ENCODE data around the gene SLC44A5. TPM values are rescaled to one million over a fixed set of nuclear protein-coding genes. Genes with fewer than 3 reads are reported as not detected.

The SLC44A5 gene
- polyA plus RNA-seq, 1 experiment: 0.19 TPM

GRCh38 chr1:75293270-75293669, 317.6 kb downstream of the SLC44A5 start:
- no peak overlapping the region for H3K27ac ChIP-seq (ENCODE audit: low read depth, low read length)
- ChIA-PET POLR2A (no interaction called here), CTCF (no interaction called here)
- no peaks in the 10 kb centered on the region for H3K27me3 ChIP-seq (ENCODE audit: control insufficient read depth, insufficient read depth, low read length)
- no peak for DNase-seq (ENCODE audit: low read depth, low spot score)
- no peak overlapping the region for H3K4me3 ChIP-seq (ENCODE audit: low read depth, low read length)
- TF ChIP-seq CTCF (IDR thresholded peaks at IDR 0.05; ENCODE audit: low read depth, low read length): no peak
- H3K9me3 ChIP-seq (ENCODE audit: control insufficient read depth, insufficient read depth, low read length): peaks cover 7% of the 10 kb centered on the region; the same call in 1 of the 2 replicates

- H3K4me3 ChIP-seq (ENCODE audit: low read depth, low read length): no peak overlapping the region
- H3K27me3 ChIP-seq (ENCODE audit: control insufficient read depth, insufficient read depth, low read length): no peaks in the 10 kb centered on the region
- POLR2A ChIA-PET: no interaction called here
- no peak for TF ChIP-seq CTCF (IDR thresholded peaks at IDR 0.05; ENCODE audit: low read depth, low read length)
- CTCF ChIA-PET: no interaction called here
- DNase-seq (ENCODE audit: low read depth, low spot score): no peak
- H3K27ac ChIP-seq (ENCODE audit: low read depth, low read length): no peak overlapping the region
- peaks cover 5% of the 10 kb centered on the region; the same call in 1 of the 2 replicates for H3K9me3 ChIP-seq (ENCODE audit: control insufficient read depth, insufficient read depth, low read length)
Observed at GRCh38 chr1:75292013-75292412, 318.9 kb downstream of the SLC44A5 start.

GRCh38 chr1:75276385-75276784, 334.5 kb downstream of the SLC44A5 start:
- POLR2A ChIA-PET: no interaction called here
- Histone ChIP-seq H3K27me3 (ENCODE audit: control insufficient read depth, insufficient read depth, low read length) (no peaks in the 10 kb centered on the region), H3K9me3 (ENCODE audit: control insufficient read depth, insufficient read depth, low read length) (peaks cover under 1% of the 10 kb centered on the region), H3K4me3 (ENCODE audit: low read depth, low read length) (no peak overlapping the region), H3K27ac (ENCODE audit: low read depth, low read length) (no peak overlapping the region)
- CTCF ChIA-PET: interaction anchor here (0.9 to 3.5 kb wide), 2 partner anchors 10 to 356 kb away, joined by 3 to 18 read pairs; no protein-coding TSS in a partner anchor
- no peak for DNase-seq (ENCODE audit: low read depth, low spot score)
- no peak for TF ChIP-seq CTCF (IDR thresholded peaks at IDR 0.05; ENCODE audit: low read depth, low read length)

GRCh38 chr1:75275631-75276030, 335.3 kb downstream of the SLC44A5 start:
- ChIA-PET POLR2A (no interaction called here), CTCF (interaction anchor here (0.9 to 3.5 kb wide), 2 partner anchors 10 to 356 kb away, joined by 3 to 18 read pairs; no protein-coding TSS in a partner anchor)
- Histone ChIP-seq H3K27ac (ENCODE audit: low read depth, low read length) (no peak overlapping the region), H3K4me3 (ENCODE audit: low read depth, low read length) (no peak overlapping the region), H3K9me3 (ENCODE audit: control insufficient read depth, insufficient read depth, low read length) (no peaks in the 10 kb centered on the region; the same call in 1 of the 2 replicates), H3K27me3 (ENCODE audit: control insufficient read depth, insufficient read depth, low read length) (no peaks in the 10 kb centered on the region)
- no peak for DNase-seq (ENCODE audit: low read depth, low spot score)
- no peak for TF ChIP-seq CTCF (IDR thresholded peaks at IDR 0.05; ENCODE audit: low read depth, low read length)

GRCh38 chr1:75274920-75275506, 335.9 kb downstream of the SLC44A5 start:
- H3K27ac ChIP-seq (ENCODE audit: low read depth, low read length): no peak overlapping the region
- H3K9me3 ChIP-seq (ENCODE audit: control insufficient read depth, insufficient read depth, low read length): no peaks in the 10 kb centered on the region; the same call in 1 of the 2 replicates
- no peak for DNase-seq (ENCODE audit: low read depth, low spot score)
- no peaks in the 10 kb centered on the region for H3K27me3 ChIP-seq (ENCODE audit: control insufficient read depth, insufficient read depth, low read length)
- ChIA-PET POLR2A (no interaction called here), CTCF (interaction anchor here (3.5 kb wide), 1 partner anchor 9 kb away, joined by 18 read pairs; no protein-coding TSS in a partner anchor)
- TF ChIP-seq CTCF (IDR thresholded peaks at IDR 0.05; ENCODE audit: low read depth, low read length): no peak
- no peak overlapping the region for H3K4me3 ChIP-seq (ENCODE audit: low read depth, low read length)

Measured in AG04450 (cell line).